Dermis blood vessel endothelial cell (primary cell): ENCODE measurements around the gene SLC12A3. TPM values are rescaled to one million over a fixed set of nuclear protein-coding genes. Genes with fewer than 3 reads are reported as not detected.
"Not testable (repeated sequence)": the region's sequence is repeated elsewhere in the genome, so short reads cannot be mapped to it uniquely, and the experiment has no call there.

Experiments used
- DNase-seq: peaks from one replicate; pipeline ENCODE4 v3.0.0; 2010
- total RNA-seq: library from RNA; depleted of rRNA; stranded (reverse); fragments of >200 nt; gene quantifications from 2 replicates; pipeline ENCODE4 v1.2.3, GENCODE V29; 2014

The SLC12A3 gene
- total RNA-seq, 1 donor from 2014 or later: not detected

GRCh38 chr16:56848955-56849689 lies 15.9 kb upstream of the SLC12A3 start:
- peak; percentile 72 for DNase-seq

GRCh38 chr16:56849690-56850680 lies 15.0 kb upstream of the SLC12A3 start:
- no peak for DNase-seq

- DNase-seq: peak; percentile 44
These were observed 13.2 kb upstream of the SLC12A3 start for GRCh38 chr16:56851671-56852400.

- no peak for DNase-seq
These were observed 12.6 kb upstream of the SLC12A3 start for GRCh38 chr16:56852401-56852730.

- no peak for DNase-seq
These were observed 12.0 kb upstream of the SLC12A3 start for GRCh38 chr16:56852968-56853367.

GRCh38 chr16:56855201-56855600 lies 9.8 kb upstream of the SLC12A3 start:
- no peak for DNase-seq

GRCh38 chr16:56855946-56856345 lies 9.1 kb upstream of the SLC12A3 start:
- peak; percentile 47 for DNase-seq

GRCh38 chr16:56856876-56857447 lies 8.0 kb upstream of the SLC12A3 start:
- DNase-seq: no peak

- DNase-seq: no peak
These were observed 6.6 kb upstream of the SLC12A3 start for GRCh38 chr16:56858374-56858773.

GRCh38 chr16:56859636-56860035 lies 5.4 kb upstream of the SLC12A3 start:
- DNase-seq: no peak

- DNase-seq: no peak
These were observed 4.6 kb upstream of the SLC12A3 start for GRCh38 chr16:56860226-56861020.

- DNase-seq: peak; percentile 10
These were observed 3.9 kb upstream of the SLC12A3 start for GRCh38 chr16:56861092-56861610.

- DNase-seq: no peak
These were observed 3.3 kb upstream of the SLC12A3 start for GRCh38 chr16:56861756-56862155.

GRCh38 chr16:56862776-56863175 lies 2.2 kb upstream of the SLC12A3 start:
- DNase-seq: no peak

GRCh38 chr16:56865394-56866062 lies 521 bp downstream of the SLC12A3 start:
- DNase-seq: no peak

- DNase-seq: peak; percentile 77
These were observed 2.2 kb downstream of the SLC12A3 start for GRCh38 chr16:56866955-56867830.

- no peak for DNase-seq
These were observed 3.2 kb downstream of the SLC12A3 start for GRCh38 chr16:56868175-56868574.

- DNase-seq: not testable (repeated sequence)
These were observed 3.8 kb downstream of the SLC12A3 start for GRCh38 chr16:56868766-56869165.

GRCh38 chr16:56869513-56870275 lies 4.7 kb downstream of the SLC12A3 start:
- DNase-seq: peak; percentile 50
